ENCODE data around the gene YPEL1. TPM values are rescaled to one million over a fixed set of nuclear protein-coding genes. Genes with fewer than 3 reads are reported as not detected.

The YPEL1 gene
- total and polyA plus RNA-seq, 2 of the 8 experiments (the other 6 are each of a cell fraction or from before 2014, with no cell fraction given), result 6.0 to 6.7 TPM

GRCh38 chr22:21709688-21710087 lies 25.9 kb downstream of the YPEL1 start:
- H3K79me2 ChIP-seq (ENCODE audit: control insufficient read depth in 1 of 2, insufficient read depth in 2 of 2, low read length in 2 of 2), result no peaks in the 10 kb centered on the region
- no peak overlapping the region for H2AFZ ChIP-seq (ENCODE audit: low read length)
- TF ChIP-seq ZNF274 (IDR thresholded peaks at IDR 0.05; ENCODE audit: borderline replicate concordance, extremely low read depth, low read length), result no peak
- no peak for TF ChIP-seq RAD21 (IDR thresholded peaks at IDR 0.05 in 1 of 2, conservative IDR thresholded peaks at IDR 0.05 in 1 of 2; ENCODE audit: low read depth in 2 of 2, low read length in 2 of 2)
- no peak for TF ChIP-seq USF2 (IDR thresholded peaks at IDR 0.05; ENCODE audit: low read length)
- no peak for TF ChIP-seq TAF7 (optimal IDR thresholded peaks at IDR 0.05; ENCODE audit: borderline replicate concordance, low read depth, low read length)
- no peak overlapping the region for H3K27ac ChIP-seq (ENCODE audit: low read depth, low read length)
- H3K79me1 ChIP-seq (ENCODE audit: low read depth, low read length), result no peaks in the 10 kb centered on the region
- no peak overlapping the region for H3K4me2 ChIP-seq (ENCODE audit: insufficient read depth in 1 of 2, low read depth in 2 of 2, low read length in 2 of 2)
- no peak overlapping the region for H3K23ac ChIP-seq (ENCODE audit: insufficient read length)
- DNase-seq (ENCODE audit: low read depth in 1 of 2, low spot score in 2 of 2), result no peak
- H3K36me3 ChIP-seq (ENCODE audit: control insufficient read depth in 2 of 4, insufficient read depth in 4 of 4, low read length in 3 of 4), result peaks cover 0 to 5% (median 3%) of the 10 kb centered on the region in 4 experiments; a peak in 2 of 8 replicates
- H3K9me3 ChIP-seq (ENCODE audit: insufficient read depth in 2 of 2, low read depth in 1 of 2, low read length in 1 of 2), result no peaks in the 10 kb centered on the region
- H3K23me2 ChIP-seq (ENCODE audit: low read depth, low read length), result no peaks in the 10 kb centered on the region
- H3K56ac ChIP-seq (replicated peaks; ENCODE audit: insufficient read length, low read depth, low read length), result no peak overlapping the region
- H3K4me3 ChIP-seq (ENCODE audit: extremely low read depth in 1 of 4, insufficient read depth in 2 of 4, low read depth in 3 of 4, low read length in 4 of 4), result no peak overlapping the region
- H2BK12ac ChIP-seq (ENCODE audit: low read depth, low read length), result no peak overlapping the region
- H3K9ac ChIP-seq (replicated peaks in 1 of 4; ENCODE audit: extremely low read depth in 1 of 4, low read depth in 3 of 4, low read length in 3 of 4), result no peak overlapping the region
- H4K20me1 ChIP-seq (replicated peaks in 1 of 2; ENCODE audit: control insufficient read depth in 1 of 2, insufficient read depth in 2 of 2, low read length in 2 of 2), result peaks cover 0 to 10% of the 10 kb centered on the region in 2 experiments
- H3K14ac ChIP-seq (ENCODE audit: insufficient read length), result no peak overlapping the region
- H2BK15ac ChIP-seq (ENCODE audit: low read length), result no peak overlapping the region
- no peak overlapping the region for H2BK5ac ChIP-seq (ENCODE audit: low read depth, low read length)
- no peak overlapping the region for H2BK20ac ChIP-seq (ENCODE audit: low read length)
- H2AK5ac ChIP-seq (ENCODE audit: low read depth, low read length), result no peak overlapping the region
- FAIRE-seq, result no peak
- no peak overlapping the region for H2BK120ac ChIP-seq (replicated peaks; ENCODE audit: low read depth, low read length)
- H3K4me1 ChIP-seq (replicated peaks in 1 of 4; ENCODE audit: control insufficient read depth in 3 of 4, insufficient read depth in 4 of 4, low read length in 3 of 4), result no peaks in the 10 kb centered on the region
- H4K91ac ChIP-seq (replicated peaks; ENCODE audit: insufficient read length, low read length), result no peak overlapping the region
- no peak overlapping the region for H3K4ac ChIP-seq (replicated peaks; ENCODE audit: insufficient read length, low read depth, low read length)
- no peak overlapping the region for H3K18ac ChIP-seq (ENCODE audit: extremely low read depth, low read length)
- H3K27me3 ChIP-seq (replicated peaks in 1 of 4; ENCODE audit: control insufficient read depth in 3 of 4, extremely low read depth in 1 of 4, insufficient read depth in 3 of 4, low read length in 3 of 4), result no peaks in the 10 kb centered on the region
- no peak overlapping the region for H4K8ac ChIP-seq (ENCODE audit: extremely low read depth, insufficient read depth, low read length)
- H4K5ac ChIP-seq (ENCODE audit: insufficient read length, low read depth, low read length), result no peak overlapping the region
- WGBS, 2 experiments (ENCODE audit: extremely low coverage in 1 of 2, insufficient coverage in 1 of 2, insufficient read length in 1 of 2, insufficient replicate concordance in 2 of 2, low coverage in 1 of 2, low lambda C conversion rate in 2 of 2, missing lambda C conversion rate in 1 of 2), result 88% methylated on average over 8 of the region's 8 CpGs; no CpG with 5 or more reads in 1 of the 2 experiments
- CTCF ChIA-PET (ENCODE audit: partially characterized antibody), result interaction anchor here (0.8 to 2.9 kb wide), 4 partner anchors 228 to 263 kb away, joined by 4 to 11 read pairs (median 4); partner anchors contain the start of gene PPM1F
- POLR2A ChIA-PET (ENCODE audit: partially characterized antibody), result no interaction called here

Measured in H1 (cell line).